Fibroblast of peridontal ligament (primary cell): ENCODE data around the gene PNPLA2.
A peak's percentile ranks its signal among the peaks of the same experiment; 100 is the strongest.

Experiments used
- DNase-seq: peaks from one replicate; pipeline ENCODE4 v3.0.0-alpha.2; 2010; ENCODE audit errors: extremely low read depth

PNPLA2 gene

GRCh38 chr11:786235-787083 lies 32.3 kb upstream of the PNPLA2 start:
- no peak for DNase-seq

- DNase-seq = no peak
Observed at GRCh38 chr11:787084-787675, 31.5 kb upstream of the PNPLA2 start.

GRCh38 chr11:788009-788640 lies 30.6 kb upstream of the PNPLA2 start:
- no peak for DNase-seq

GRCh38 chr11:788953-789940 lies 29.5 kb upstream of the PNPLA2 start:
- DNase-seq = no peak

GRCh38 chr11:789943-790342 lies 28.8 kb upstream of the PNPLA2 start, which contains the start of gene CEND1:
Gene CEND1 (minus strand): TSS chr11:790090. CDS start chr11:788576, 1,514 bp downstream.
- peak; percentile 36 for DNase-seq

- no peak for DNase-seq
Observed at GRCh38 chr11:790721-791564, 27.8 kb upstream of the PNPLA2 start.

- DNase-seq = no peak
Observed at GRCh38 chr11:791658-792534, 26.8 kb upstream of the PNPLA2 start.

- DNase-seq = no peak
Observed at GRCh38 chr11:792535-792821, 26.2 kb upstream of the PNPLA2 start.

GRCh38 chr11:792873-793272 lies 25.8 kb upstream of the PNPLA2 start:
- DNase-seq = no peak

- no peak for DNase-seq
Observed at GRCh38 chr11:793556-793955, 25.2 kb upstream of the PNPLA2 start.

- no peak for DNase-seq
Observed at GRCh38 chr11:794013-794765, 24.5 kb upstream of the PNPLA2 start.

- no peak for DNase-seq
Observed at GRCh38 chr11:794766-795633, 23.7 kb upstream of the PNPLA2 start.

- peak; percentile 68 for DNase-seq
Observed at GRCh38 chr11:795634-796564, 22.8 kb upstream of the PNPLA2 start.

- DNase-seq = no peak
Observed at GRCh38 chr11:796565-797295, 22.0 kb upstream of the PNPLA2 start.

GRCh38 chr11:797296-798092 lies 21.2 kb upstream of the PNPLA2 start:
- peak; percentile 73 for DNase-seq
